Effector memory CD8-positive, alpha-beta T cell (primary cell): ENCODE data around the gene SH3RF3.

Source experiments
- ATAC-seq: fragments of 150-1000 bp; cut with Tn5 transposase; replicated peaks from 2 replicates; pipeline ENCODE4 v1.10.0; 2021; ENCODE audit warnings: mild to moderate bottlenecking, moderate library complexity
- DNase-seq, 3 experiments: peaks; one replicate each; pipeline ENCODE4 v3.0.0; 2021
- H3K27ac Mint-ChIP-seq, 2 donors: one replicate each; pipeline ENCODE4 v1.8.0; 2022; ENCODE audit warnings: mild to moderate bottlenecking in 2 of 2, mixed read lengths in 2 of 2, moderate library complexity in 2 of 2
- H3K27me3 Mint-ChIP-seq, 2 donors: one replicate each; pipeline ENCODE4 v1.8.0; 2022; ENCODE audit warnings: mixed read lengths in 2 of 2
- H3K36me3 Mint-ChIP-seq: one replicate; pipeline ENCODE4 v1.8.0; 2022; ENCODE audit warnings: mild to moderate bottlenecking, moderate library complexity, mixed read lengths; ENCODE audit not compliant: insufficient read depth
- H3K4me1 Mint-ChIP-seq, 2 donors: one replicate each; pipeline ENCODE4 v1.8.0; 2022; ENCODE audit warnings: low read depth in 2 of 2, mixed read lengths in 2 of 2
- H3K4me3 Mint-ChIP-seq, 2 donors: one replicate each; pipeline ENCODE4 v1.8.0; 2022; ENCODE audit warnings: mild to moderate bottlenecking in 2 of 2, mixed read lengths in 2 of 2, moderate library complexity in 2 of 2
- H3K9me3 Mint-ChIP-seq, 2 donors: one replicate each; pipeline ENCODE4 v1.8.0; 2022; ENCODE audit warnings: mixed read lengths in 2 of 2

SH3RF3 gene

DNA sequence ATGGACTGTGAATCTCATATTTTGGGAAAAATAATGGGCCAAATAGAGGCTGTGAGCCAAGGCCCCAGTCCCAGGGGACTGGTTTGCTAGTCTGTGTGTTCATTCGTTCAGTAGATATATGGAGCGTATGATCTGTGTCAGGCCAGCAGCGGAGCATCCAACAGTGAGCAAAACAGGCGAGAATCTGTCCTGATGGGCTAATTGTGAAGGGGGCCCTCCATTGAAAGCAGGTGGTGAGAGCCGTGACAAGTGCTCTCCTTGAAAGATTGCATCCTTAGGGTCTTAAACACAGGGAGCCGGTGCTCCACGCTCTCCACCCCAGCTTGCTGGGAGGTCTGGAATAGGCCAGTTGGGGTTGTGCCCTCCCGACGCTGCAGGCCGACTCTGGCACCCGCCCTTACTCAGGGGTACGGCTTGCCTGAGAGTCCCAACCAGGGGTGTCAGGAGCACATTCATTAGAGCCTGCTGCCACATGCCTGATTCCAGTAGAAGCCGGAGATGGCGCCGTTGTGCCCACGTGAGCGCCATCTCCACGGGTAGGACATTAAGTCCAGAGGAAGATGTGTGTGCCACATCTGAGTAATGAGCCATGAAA lies 213.3 kb downstream of the SH3RF3 start:
- DNase-seq (no peak), ATAC-seq (no peak)
- Mint-ChIP-seq H3K27me3 (peaks cover under 1 to 16% of the 10 kb centered on the region in 2 donors), H3K9me3 (no peaks in the 10 kb centered on the region), H3K27ac (no peak overlapping the region), H3K4me3 (no peak overlapping the region), H3K4me1 (no peaks in the 10 kb centered on the region), H3K36me3 (no peaks in the 10 kb centered on the region)

DNA sequence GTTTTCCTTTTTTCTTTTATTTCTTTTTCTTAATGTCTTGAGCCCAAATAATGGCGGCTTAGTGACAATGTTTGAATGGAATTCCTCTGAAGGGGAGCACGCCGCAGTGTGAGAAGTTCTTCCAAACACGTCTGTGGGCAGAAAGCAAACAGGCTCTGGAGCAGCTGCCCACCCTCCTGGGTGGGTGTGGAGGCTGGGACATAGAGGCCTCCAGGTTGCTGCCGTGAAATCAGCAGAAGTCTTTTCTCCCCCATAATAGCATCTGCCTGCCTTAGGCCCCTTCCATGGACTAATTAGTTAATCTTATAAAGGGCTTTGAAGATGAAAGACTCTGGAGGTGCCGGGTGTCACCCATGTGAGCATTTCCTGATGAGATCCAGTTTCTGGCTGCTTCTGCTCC lies 213.9 kb downstream of the SH3RF3 start:
- H3K36me3 Mint-ChIP-seq, result no peaks in the 10 kb centered on the region
- no peak for ATAC-seq

DNA sequence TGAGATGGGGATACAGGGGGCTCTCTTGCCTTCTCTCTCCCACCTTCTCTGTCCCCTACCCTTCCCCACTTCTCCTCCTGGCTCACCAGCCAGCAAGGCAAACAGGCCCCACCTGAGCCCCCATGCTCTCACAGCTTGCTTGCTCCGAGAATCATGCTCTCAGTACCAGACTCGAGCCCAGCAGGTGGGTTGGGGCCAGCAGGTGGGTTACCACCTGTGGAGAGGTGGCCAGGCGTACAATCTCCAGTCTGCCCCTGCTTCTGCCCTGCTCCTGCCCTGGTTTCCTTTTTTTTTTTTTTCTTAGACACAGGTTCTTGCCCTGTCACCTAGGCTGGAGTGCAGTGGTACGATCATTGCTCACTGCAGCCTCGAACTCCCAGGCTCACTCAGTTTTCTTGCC lies 214.5 kb downstream of the SH3RF3 start:
- peaks cover under 1 to 4% of the 10 kb centered on the region in 2 donors for H3K4me1 Mint-ChIP-seq
- DNase-seq, result no peak
- no peak overlapping the region for H3K27ac Mint-ChIP-seq
- ATAC-seq, result no peak
- H3K9me3 Mint-ChIP-seq, result no peaks in the 10 kb centered on the region
- no peaks in the 10 kb centered on the region for H3K36me3 Mint-ChIP-seq
- no peak overlapping the region for H3K4me3 Mint-ChIP-seq
- H3K27me3 Mint-ChIP-seq, result peaks cover 0 to 8% of the 10 kb centered on the region in 2 donors

More for the DNA sequence above, 213.9 kb downstream of the SH3RF3 start:
- peaks cover 0 to under 1% of the 10 kb centered on the region in 2 donors for H3K4me1 Mint-ChIP-seq
- H3K4me3 Mint-ChIP-seq, result no peak overlapping the region
- no peaks in the 10 kb centered on the region for H3K9me3 Mint-ChIP-seq
- peaks cover 0 to 13% of the 10 kb centered on the region in 2 donors for H3K27me3 Mint-ChIP-seq
- H3K27ac Mint-ChIP-seq, result no peak overlapping the region
- no peak for DNase-seq

DNA sequence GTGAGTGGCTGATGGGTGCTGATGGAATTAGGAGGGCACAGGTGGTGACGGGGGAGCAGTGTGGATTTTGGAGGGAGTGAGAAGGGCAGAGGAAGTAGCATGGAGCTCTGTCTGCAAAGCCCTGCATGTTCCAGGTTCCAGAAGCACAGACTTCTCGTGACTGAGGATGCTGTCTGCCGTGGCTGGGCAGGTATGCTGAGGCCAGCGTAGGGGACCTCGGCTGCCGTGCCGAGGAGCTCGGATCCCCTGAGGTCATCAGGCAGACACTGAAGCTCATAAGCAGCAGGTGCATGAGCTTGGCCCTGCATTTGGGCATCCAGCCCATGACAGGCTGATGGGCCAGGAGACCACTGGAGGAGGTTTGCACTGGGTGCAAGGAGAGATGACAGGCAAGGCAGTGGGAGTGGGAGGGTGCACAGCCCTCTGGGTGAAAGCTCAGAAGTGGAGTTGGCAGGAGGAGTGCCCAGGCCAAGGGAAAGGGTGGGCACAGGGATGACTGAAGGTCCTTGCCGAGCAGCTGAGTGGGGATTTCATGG lies 215.3 kb downstream of the SH3RF3 start:
- Mint-ChIP-seq H3K4me3 (no peak overlapping the region), H3K27me3 (no peaks in the 10 kb centered on the region), H3K4me1 (peaks cover 9 to 12% of the 10 kb centered on the region in 2 donors), H3K9me3 (no peaks in the 10 kb centered on the region), H3K36me3 (no peaks in the 10 kb centered on the region), H3K27ac (peak overlapping the region in 1 of 2 donors; percentile 13)
- DNase-seq (no peak), ATAC-seq (no peak)

DNA sequence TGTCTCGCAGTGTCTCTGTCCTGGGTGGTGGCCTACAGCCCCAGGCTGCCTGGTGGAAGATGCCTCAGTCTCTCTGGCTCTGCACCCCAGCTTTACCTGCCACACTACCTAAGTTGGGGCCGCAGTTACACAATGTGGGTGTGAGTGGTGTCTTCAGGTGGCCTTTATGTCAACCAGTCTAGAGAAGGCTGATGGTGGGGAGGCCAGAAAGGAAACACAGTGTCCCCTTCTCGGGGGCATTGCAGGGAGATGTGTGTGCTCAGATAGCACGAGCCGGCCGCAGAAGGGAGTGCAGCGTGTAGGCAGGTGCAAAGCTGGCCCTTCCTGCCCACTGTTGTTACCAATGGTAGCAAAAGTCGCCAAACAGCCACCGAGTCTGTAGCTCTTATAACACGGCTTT lies 216.1 kb downstream of the SH3RF3 start:
- Mint-ChIP-seq H3K4me1 (peaks cover 14 to 16% of the 10 kb centered on the region in 2 donors), H3K36me3 (no peaks in the 10 kb centered on the region), H3K27ac (no peak overlapping the region), H3K27me3 (no peaks in the 10 kb centered on the region), H3K4me3 (no peak overlapping the region), H3K9me3 (no peaks in the 10 kb centered on the region)
- ATAC-seq, result no peak
- DNase-seq, result no peak

DNA sequence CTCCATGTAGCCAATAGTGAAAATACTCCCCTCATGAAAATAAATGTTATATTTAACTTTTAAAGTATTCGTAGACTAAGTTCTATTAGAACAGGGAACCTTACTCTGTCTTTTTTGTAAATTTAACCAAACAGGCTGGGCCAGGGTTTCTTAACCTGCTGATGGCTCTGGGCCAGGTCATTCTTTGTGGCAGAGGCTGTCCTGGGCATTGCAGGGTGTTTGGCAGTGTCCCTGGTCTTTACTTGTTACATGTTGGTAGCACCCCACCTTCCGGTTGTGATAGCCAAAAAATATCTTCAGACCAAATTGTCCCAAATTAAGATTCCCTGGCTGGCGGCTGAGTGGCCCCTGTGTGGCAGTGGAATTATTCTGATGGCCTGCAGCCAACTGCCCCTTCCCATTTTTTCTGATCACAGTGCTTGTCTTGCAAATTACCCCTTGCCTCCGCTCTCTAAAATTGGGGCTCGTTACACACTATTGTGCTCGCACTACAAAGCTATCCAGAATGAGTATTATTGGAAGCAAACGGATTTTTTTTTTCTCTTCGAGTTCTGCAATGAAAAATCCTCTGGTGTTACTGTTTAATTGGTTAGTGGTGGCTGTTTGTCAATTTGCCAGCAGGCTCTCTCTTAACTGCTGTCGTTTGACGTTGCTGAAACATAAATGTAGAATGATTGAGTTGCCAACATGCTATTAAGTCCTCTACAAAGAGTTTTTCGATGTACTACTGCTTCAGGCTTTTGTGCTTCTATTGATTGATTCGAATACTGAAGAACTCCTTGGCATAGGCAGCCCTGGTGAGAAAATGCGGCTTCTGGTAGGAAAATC lies 216.9 kb downstream of the SH3RF3 start:
- DNase-seq (no peak), ATAC-seq (no peak)
- Mint-ChIP-seq H3K4me3 (no peak overlapping the region), H3K9me3 (no peaks in the 10 kb centered on the region), H3K36me3 (no peaks in the 10 kb centered on the region), H3K27me3 (no peaks in the 10 kb centered on the region), H3K27ac (no peak overlapping the region), H3K4me1 (peaks cover 14 to 21% of the 10 kb centered on the region in 2 donors)

GRCh38 chr2:109346601-109347228 lies 217.7 kb downstream of the SH3RF3 start:
- Mint-ChIP-seq H3K27me3 (no peaks in the 10 kb centered on the region), H3K4me1 (peaks cover 14 to 21% of the 10 kb centered on the region in 2 donors), H3K27ac (no peak overlapping the region), H3K4me3 (no peak overlapping the region), H3K9me3 (no peaks in the 10 kb centered on the region), H3K36me3 (no peaks in the 10 kb centered on the region)
- DNase-seq (no peak), ATAC-seq (no peak)

- no peak for ATAC-seq
- H3K4me1 Mint-ChIP-seq, result peaks cover 14 to 21% of the 10 kb centered on the region in 2 donors
- H3K9me3 Mint-ChIP-seq, result no peaks in the 10 kb centered on the region
- no peak for DNase-seq
- peak overlapping the region in 1 of 2 donors; percentile 62 for H3K27ac Mint-ChIP-seq
- no peaks in the 10 kb centered on the region for H3K36me3 Mint-ChIP-seq
- H3K4me3 Mint-ChIP-seq, result no peak overlapping the region
- H3K27me3 Mint-ChIP-seq, result no peaks in the 10 kb centered on the region
Measured at GRCh38 chr2:109347626-109348025, 218.6 kb downstream of the SH3RF3 start.

DNA sequence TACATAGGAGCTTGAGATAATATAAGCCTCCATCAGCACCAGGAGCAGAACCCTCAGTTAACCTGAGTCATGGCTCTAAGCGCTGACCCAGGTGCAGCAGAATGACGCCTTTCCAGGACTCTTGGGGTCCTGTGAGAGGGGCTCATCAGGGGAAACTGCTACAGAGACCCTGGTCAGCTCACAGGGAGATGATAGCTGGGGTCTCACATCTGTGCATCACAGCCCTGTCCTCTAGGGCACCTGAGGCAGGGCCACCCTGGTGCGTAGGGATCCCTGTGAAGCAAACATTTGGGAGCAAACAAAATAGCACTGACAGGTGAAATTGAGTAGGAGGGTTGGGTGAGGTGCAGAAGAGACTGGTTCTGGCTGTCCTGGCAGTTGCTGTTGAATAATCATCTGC lies 219.2 kb downstream of the SH3RF3 start:
- no peaks in the 10 kb centered on the region for H3K36me3 Mint-ChIP-seq
- H3K4me3 Mint-ChIP-seq, result peak overlapping the region in 1 of 2 donors; percentile 49
- DNase-seq, result no peak
- no peak for ATAC-seq
- no peaks in the 10 kb centered on the region for H3K27me3 Mint-ChIP-seq
- H3K9me3 Mint-ChIP-seq, result no peaks in the 10 kb centered on the region
- peak overlapping the region; percentile 62 to 67 for H3K27ac Mint-ChIP-seq
- H3K4me1 Mint-ChIP-seq, result peaks cover 14 to 21% of the 10 kb centered on the region in 2 donors

GRCh38 chr2:109348671-109349502 lies 219.9 kb downstream of the SH3RF3 start:
- Mint-ChIP-seq H3K27me3 (no peaks in the 10 kb centered on the region), H3K36me3 (no peaks in the 10 kb centered on the region), H3K4me3 (peak overlapping the region; percentile 38 to 59), H3K4me1 (peaks cover 14 to 21% of the 10 kb centered on the region in 2 donors), H3K27ac (peak overlapping the region; percentile 62 to 67), H3K9me3 (no peaks in the 10 kb centered on the region)
- peak; percentile 36 to 42 (median 36) for DNase-seq
- peak; percentile 98 for ATAC-seq

- no peak for ATAC-seq
- Mint-ChIP-seq H3K4me1 (peaks cover 14 to 21% of the 10 kb centered on the region in 2 donors), H3K27ac (peak overlapping the region; percentile 39 to 85), H3K36me3 (no peaks in the 10 kb centered on the region), H3K9me3 (no peaks in the 10 kb centered on the region), H3K27me3 (no peaks in the 10 kb centered on the region), H3K4me3 (peak overlapping the region in 1 of 2 donors; percentile 38)
- no peak for DNase-seq
Measured at GRCh38 chr2:109349503-109350465, 220.8 kb downstream of the SH3RF3 start.

- H3K27ac Mint-ChIP-seq, result peak overlapping the region; percentile 9 to 85
- no peak for ATAC-seq
- no peak for DNase-seq
- H3K9me3 Mint-ChIP-seq, result no peaks in the 10 kb centered on the region
- H3K4me3 Mint-ChIP-seq, result peak overlapping the region in 1 of 2 donors; percentile 7
- H3K4me1 Mint-ChIP-seq, result peaks cover 14 to 21% of the 10 kb centered on the region in 2 donors
- no peaks in the 10 kb centered on the region for H3K36me3 Mint-ChIP-seq
- no peaks in the 10 kb centered on the region for H3K27me3 Mint-ChIP-seq
Measured at GRCh38 chr2:109350526-109350925, 221.5 kb downstream of the SH3RF3 start.
